K562 (cell line): Measurements from ENCODE around the gene TEX54. TPM values are rescaled to one million over a fixed set of nuclear protein-coding genes. Genes with fewer than 3 reads are reported as not detected.

Experiments used
- ATAC-seq: fragments of 200-7000 bp; cut with Tn5 transposase; 3 replicates; pipeline ENCODE4 v1.9.1; 2020; ENCODE audit warnings: moderate library complexity
- BruUV-seq: library from RNA; stranded (reverse); fragments of 400-500 nt; replicated peaks from 2 replicates; lab custom pipeline; 2021; lab: Mats Ljungman, UMichigan
- CTCF ChIA-PET: fragments of 300-600 bp; formaldehyde crosslinking; extraction: SDS; loops from one replicate; lab custom pipeline; 2021; ENCODE audit warnings: low intra/inter-chr PET ratio; lab: Yijun Ruan, JAX
- POLR2A ChIA-PET: fragments of 300-600, 350-650 bp; sonication (Branson Sonifier 250); formaldehyde crosslinking; extraction: SDS; loops from one replicate; lab custom pipeline; 2021; ENCODE audit warnings: antibody characterized with exemption, inconsistent platforms; lab: Yijun Ruan, JAX
- DNase-seq, 4 experiments: peaks; one replicate each; pipeline versions ENCODE4 v3.0.0 to v3.0.0-alpha.2; 2011 to 2018; ENCODE audit warnings: low spot score in 3 of 4, mixed read lengths in 3 of 4; ENCODE audit errors: extremely low read depth in 1 of 4
- FAIRE-seq: peaks from 2 replicates; lab custom pipeline; 2011; peaks lifted over from hg19 to GRCh38; lab: Jason Lieb, UNC
- H2AFZ ChIP-seq: 2 replicates; pipeline ENCODE4 v1.6.0; 2011; ENCODE audit warnings: low read depth, low read length, control low read depth, inconsistent platforms
- H3K27ac ChIP-seq: fragments of 200-600 bp; 3 replicates; pipeline ENCODE4 v1.8.0; 2011; ENCODE audit warnings: low read depth, mild to moderate bottlenecking, control low read depth, inconsistent platforms, low read length, moderate library complexity, mixed read lengths; ENCODE audit errors: extremely low read depth
- H3K27me3 ChIP-seq, 2 experiments: fragments of 300-600 bp in 1 of 2; 2 replicates in 1 of 2; 3 replicates in 1 of 2; pipeline versions ENCODE4 v1.6.0 to v1.8.0; 2011; ENCODE audit warnings: inconsistent platforms in 2 of 2, low read length in 2 of 2, mild to moderate bottlenecking in 1 of 2, mixed read lengths in 1 of 2, moderate library complexity in 1 of 2; ENCODE audit not compliant: control insufficient read depth in 2 of 2, insufficient read depth in 2 of 2
- H3K36me3 ChIP-seq: fragments of 300-600 bp; 3 replicates; pipeline ENCODE4 v1.8.0; 2011; ENCODE audit warnings: mild to moderate bottlenecking, low read length, inconsistent platforms; ENCODE audit not compliant: control insufficient read depth, insufficient read depth
- H3K4me1 ChIP-seq, 2 experiments: fragments of 200-600 bp in 1 of 2; replicated peaks in 1 of 2; 2 replicates in 1 of 2; 3 replicates in 1 of 2; pipeline versions ENCODE4 v1.5.1 to v1.8.0; 2011; ENCODE audit warnings: inconsistent platforms in 2 of 2, low read length in 2 of 2, mild to moderate bottlenecking in 1 of 2, mixed read lengths in 1 of 2, moderate library complexity in 1 of 2; ENCODE audit not compliant: control insufficient read depth in 2 of 2, insufficient read depth in 2 of 2
- H3K4me2 ChIP-seq: 2 replicates; pipeline ENCODE4 v1.6.1; 2011; ENCODE audit warnings: low read length, control low read depth, inconsistent platforms, mixed read lengths; ENCODE audit not compliant: insufficient read depth
- H3K4me3 ChIP-seq: fragments of 200-600 bp; sonication (generic), shearing (Covaris generic); 2 replicates; pipeline ENCODE4 v1.5.1; 2016; ENCODE audit warnings: control low read depth, inconsistent platforms
- H3K79me2 ChIP-seq: fragments of 200-600 bp; 3 replicates; pipeline ENCODE4 v1.8.0; 2011; ENCODE audit warnings: low read length, inconsistent platforms; ENCODE audit not compliant: control insufficient read depth, insufficient read depth
- H3K9ac ChIP-seq, 2 experiments: 2 replicates each; pipeline versions ENCODE4 v1.6.0 to v1.6.1; 2011; ENCODE audit warnings: low read depth in 2 of 2, low read length in 2 of 2, control low read depth in 1 of 2, inconsistent platforms in 1 of 2, mild to moderate bottlenecking in 1 of 2, mixed read lengths in 1 of 2; ENCODE audit not compliant: insufficient read depth in 1 of 2
- H3K9me1 ChIP-seq: one replicate; pipeline ENCODE4 v1.6.0; 2011; ENCODE audit warnings: inconsistent platforms, mild to moderate bottlenecking, low read length, moderate library complexity; ENCODE audit not compliant: control insufficient read depth, insufficient read depth
- H3K9me3 ChIP-seq: replicated peaks from 2 replicates; pipeline ENCODE4 v1.5.1; 2011; ENCODE audit warnings: low read depth, low read length, inconsistent platforms; ENCODE audit not compliant: control insufficient read depth, insufficient read depth
- H4K20me1 ChIP-seq: replicated peaks from 2 replicates; pipeline ENCODE4 v1.6.1; 2011; ENCODE audit warnings: low read length, inconsistent platforms, mixed read lengths; ENCODE audit not compliant: control insufficient read depth, insufficient read depth
- ERF ChIP-seq: fragments of 450-650 bp; formaldehyde crosslinking; IDR thresholded peaks from 2 replicates; pipeline ENCODE4 v1.4.0; 2020; ENCODE audit warnings: mild to moderate bottlenecking, mixed read lengths
- FIP1L1 ChIP-seq: fragments of 200-400 bp; formaldehyde crosslinking; IDR thresholded peaks from 2 replicates; pipeline ENCODE4 v1.6.1; 2018; ENCODE audit warnings: mild to moderate bottlenecking, low read depth, low read length; ENCODE audit not compliant: poor library complexity, severe bottlenecking
- FOXM1 ChIP-seq, 2 experiments: fragments of 450-650 bp in 1 of 2; sonication (generic) in 1 of 2; formaldehyde crosslinking in 1 of 2; IDR thresholded peaks; 2 replicates each; pipeline versions ENCODE4 v1.6.1 to v1.9.0; 2017 to 2022; ENCODE audit warnings: low read depth in 2 of 2, mild to moderate bottlenecking in 2 of 2, missing genetic modification reagents in 1 of 2, moderate library complexity in 1 of 2
- NFIC ChIP-seq: fragments of 450-650 bp; IDR thresholded peaks from 2 replicates; pipeline ENCODE4 v1.6.1; 2017; ENCODE audit warnings: mild to moderate bottlenecking, inconsistent platforms
- PCBP2 ChIP-seq: fragments of 200-400 bp; formaldehyde crosslinking; IDR thresholded peaks from 2 replicates; pipeline ENCODE4 v1.6.1; 2018; ENCODE audit warnings: low read length, low read depth, mild to moderate bottlenecking, moderate library complexity; ENCODE audit not compliant: poor library complexity, severe bottlenecking
- POLR2G ChIP-seq: fragments of 200-400 bp; formaldehyde crosslinking; IDR thresholded peaks from 2 replicates; pipeline ENCODE4 v1.6.1; 2017; ENCODE audit warnings: low read depth, mild to moderate bottlenecking, antibody characterized with exemption, low read length, moderate library complexity
- POLR3A ChIP-seq: IDR thresholded peaks from 2 replicates; pipeline ENCODE4 v1.6.1; 2011; ENCODE audit warnings: borderline replicate concordance, mild to moderate bottlenecking, moderate library complexity; ENCODE audit not compliant: insufficient read length, insufficient read depth; ENCODE audit errors: extremely low read depth
- ZFP91 ChIP-seq: sonication (generic); formaldehyde crosslinking; IDR thresholded peaks from 2 replicates; pipeline ENCODE4 v1.8.0; 2022; ENCODE audit warnings: mild to moderate bottlenecking, missing genetic modification reagents
- ZNF143 ChIP-seq: sonication (generic); formaldehyde crosslinking; IDR thresholded peaks from 2 replicates; pipeline ENCODE4 v1.9.0; 2022; ENCODE audit warnings: mild to moderate bottlenecking, missing genetic modification reagents
- ZNF3 ChIP-seq: fragments of 250-450 bp; sonication (Bioruptor Pico); IDR thresholded peaks from 2 replicates; pipeline ENCODE4 v1.5.0; 2021; ENCODE audit warnings: mild to moderate bottlenecking, moderate library complexity
- WGBS: fragments of 100-300 bp; shearing (Covaris generic); methylation state at CpG from one replicate; pipeline ENCODE4 v1.1.6; 2016; ENCODE audit warnings: low coverage, mixed read lengths; ENCODE audit not compliant: insufficient coverage; ENCODE audit errors: missing lambda C conversion rate; 5-methylcytosine and 5-hydroxymethylcytosine counted together
- in situ Hi-C: fragments of 300-500 bp; cut with MboI; formaldehyde crosslinking; loops from 4 replicates; pipeline ENCODE4 v1.15.0; 2018; ENCODE audit warnings: inconsistent platforms, mixed read lengths
- intact Hi-C: fragments of 100-400 bp; cut with micrococcal nuclease; formaldehyde crosslinking; loops from 2 replicates; pipeline ENCODE4 v1.14.2; 2022
- polyA plus RNA-seq, 8 experiments: library from polyadenylated mRNA; depleted of rRNA in 4 of 8; stranded (reverse) in 5 of 8; unstranded in 3 of 8; fragments of >200 nt; fragmentation: Nextera tagmentation in 2 of 8; fragmentation: Illumina TruSeq in 1 of 8; extraction: Ambion mirVana in 2 of 8; extraction: Trizol in 1 of 8; gene quantifications; 2 replicates each; pipeline versions ENCODE4 v1.2.1 to v1.2.3, GENCODE V29; 2011 to 2014; ENCODE audit warnings: inconsistent platforms in 1 of 8, missing spikeins in 1 of 8
- total RNA-seq, 7 experiments: library from RNA; depleted of rRNA in 6 of 7; stranded (reverse); fragments of >200 nt in 6 of 7; fragmentation: Illumina TruSeq in 2 of 7; extraction: Trizol in 2 of 7; gene quantifications; 2 replicates each; pipeline versions ENCODE4 v1.2.1 to v1.2.3, GENCODE V29; 2011 to 2021; ENCODE audit warnings: low replicate concordance in 1 of 7
- TF ChIP-seq, protein P1 (sequence below): fragments of 250-450 bp; sonication (Bioruptor Pico); IDR thresholded peaks from 2 replicates; pipeline ENCODE4 v1.8.0; 2022; ENCODE audit warnings: moderate library complexity, mild to moderate bottlenecking, inconsistent platforms
- TF ChIP-seq, protein P2 (sequence below): sonication (generic); formaldehyde crosslinking; IDR thresholded peaks from 2 replicates; pipeline ENCODE4 v1.8.1; 2023; ENCODE audit warnings: mild to moderate bottlenecking, missing genetic modification reagents, moderate library complexity

Gene TEX54
- total and polyA plus RNA-seq, 9 of the 15 experiments (the other 6 are each of a cell fraction or from before 2014, with no cell fraction given): not detected

- Histone ChIP-seq H3K4me1 (peaks cover 11 to 19% of the 10 kb centered on the region in 2 experiments; a peak in 4 of 5 replicates), H4K20me1 (peaks cover 9% of the 10 kb centered on the region; the same call in 1 of the 2 replicates), H3K9me3 (no peaks in the 10 kb centered on the region), H3K79me2 (peaks cover 28% of the 10 kb centered on the region), H3K4me3 (peak within 1 kb of the TSS; percentile 94), H3K27ac (peak within 1 kb of the TSS; percentile 74), H3K36me3 (peaks cover 39% of the 10 kb centered on the region), H2AFZ (peak within 1 kb of the TSS; percentile 79), H3K9me1 (no peaks in the 10 kb centered on the region), H3K9ac (peak within 1 kb of the TSS; percentile 90 to 97), H3K4me2 (peak within 1 kb of the TSS; percentile 97), H3K27me3 (no peaks in the 10 kb centered on the region)
- in situ Hi-C loops (no loop called here), intact Hi-C loops (loop anchor here (1.0 to 5.0 kb wide), 3 partner anchors 26 to 57 kb away; no protein-coding TSS in a partner anchor)
- peak; percentile 93 for FAIRE-seq
- ChIA-PET POLR2A (interaction anchor here (0.6 to 5.5 kb wide), 25 partner anchors 9 to 1279 kb away, joined by 3 to 116 read pairs (median 7); partner anchors contain the start of genes LRRN4CL, SLC3A2, STX5 and TEX54), CTCF (interaction anchor here (0.6 kb wide), 2 partner anchors 79 to 1058 kb away, joined by 3 to 5 read pairs; no protein-coding TSS in a partner anchor)
- WGBS: under 1% methylated on average over 70 of the region's 77 CpGs
- ATAC-seq: peak; percentile 91
- no TSS peak for BruUV-seq
- DNase-seq: peak; percentile 97 to 98 (median 98)
- TF ChIP-seq ZFP91 (0 out of 2 replicates have a peak, but pooled peaks have one; percentile 62), POLR2G (peak; percentile 100), NFIC (peak; percentile 77), FOXM1 (IDR thresholded peaks at IDR 0.05; ENCODE audit: low read depth) (no peak), FOXM1 (CRISPR knock-in tag; IDR thresholded peaks at IDR 0.05; ENCODE audit: low read depth) (peak; percentile 87; the same call in 1 of the 2 replicates), ZNF143 (CRISPR knock-in tag) (0 out of 2 replicates have a peak, but pooled peaks have one; percentile 19), ERF (CRISPR knock-in tag) (0 out of 2 replicates have a peak, but pooled peaks have one; percentile 30), PCBP2 (no peak), FIP1L1 (peak; percentile 94), ZNF3 (CRISPR knock-in tag) (no peak), POLR3A (no peak)
- TF ChIP-seq, protein P1, sequence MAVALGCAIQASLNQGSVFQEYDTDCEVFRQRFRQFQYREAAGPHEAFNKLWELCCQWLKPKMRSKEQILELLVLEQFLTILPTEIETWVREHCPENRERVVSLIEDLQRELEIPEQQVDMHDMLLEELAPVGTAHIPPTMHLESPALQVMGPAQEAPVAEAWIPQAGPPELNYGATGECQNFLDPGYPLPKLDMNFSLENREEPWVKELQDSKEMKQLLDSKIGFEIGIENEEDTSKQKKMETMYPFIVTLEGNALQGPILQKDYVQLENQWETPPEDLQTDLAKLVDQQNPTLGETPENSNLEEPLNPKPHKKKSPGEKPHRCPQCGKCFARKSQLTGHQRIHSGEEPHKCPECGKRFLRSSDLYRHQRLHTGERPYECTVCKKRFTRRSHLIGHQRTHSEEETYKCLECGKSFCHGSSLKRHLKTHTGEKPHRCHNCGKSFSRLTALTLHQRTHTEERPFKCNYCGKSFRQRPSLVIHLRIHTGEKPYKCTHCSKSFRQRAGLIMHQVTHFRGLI: no peak
- TF ChIP-seq, protein P2, sequence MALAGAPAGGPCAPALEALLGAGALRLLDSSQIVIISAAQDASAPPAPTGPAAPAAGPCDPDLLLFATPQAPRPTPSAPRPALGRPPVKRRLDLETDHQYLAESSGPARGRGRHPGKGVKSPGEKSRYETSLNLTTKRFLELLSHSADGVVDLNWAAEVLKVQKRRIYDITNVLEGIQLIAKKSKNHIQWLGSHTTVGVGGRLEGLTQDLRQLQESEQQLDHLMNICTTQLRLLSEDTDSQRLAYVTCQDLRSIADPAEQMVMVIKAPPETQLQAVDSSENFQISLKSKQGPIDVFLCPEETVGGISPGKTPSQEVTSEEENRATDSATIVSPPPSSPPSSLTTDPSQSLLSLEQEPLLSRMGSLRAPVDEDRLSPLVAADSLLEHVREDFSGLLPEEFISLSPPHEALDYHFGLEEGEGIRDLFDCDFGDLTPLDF (CRISPR knock-in tag): peak; percentile 91
Measured at GRCh38 chr11:62805076-62805892, 27.4 kb downstream of the TEX54 start, which contains the start of gene NXF1. Gene NXF1 (minus strand): TSS chr11:62805440. CDS start chr11:62805356, 84 bp downstream.
